T-helper 2 cell (primary cell): ENCODE results near the gene ING5.

ENCODE experiments used
- DNase-seq, 5 experiments: peaks; one replicate each; pipeline versions ENCODE4 v3.0.0 to v3.0.0-alpha.2; 2012 to 2022

Gene ING5

DNA sequence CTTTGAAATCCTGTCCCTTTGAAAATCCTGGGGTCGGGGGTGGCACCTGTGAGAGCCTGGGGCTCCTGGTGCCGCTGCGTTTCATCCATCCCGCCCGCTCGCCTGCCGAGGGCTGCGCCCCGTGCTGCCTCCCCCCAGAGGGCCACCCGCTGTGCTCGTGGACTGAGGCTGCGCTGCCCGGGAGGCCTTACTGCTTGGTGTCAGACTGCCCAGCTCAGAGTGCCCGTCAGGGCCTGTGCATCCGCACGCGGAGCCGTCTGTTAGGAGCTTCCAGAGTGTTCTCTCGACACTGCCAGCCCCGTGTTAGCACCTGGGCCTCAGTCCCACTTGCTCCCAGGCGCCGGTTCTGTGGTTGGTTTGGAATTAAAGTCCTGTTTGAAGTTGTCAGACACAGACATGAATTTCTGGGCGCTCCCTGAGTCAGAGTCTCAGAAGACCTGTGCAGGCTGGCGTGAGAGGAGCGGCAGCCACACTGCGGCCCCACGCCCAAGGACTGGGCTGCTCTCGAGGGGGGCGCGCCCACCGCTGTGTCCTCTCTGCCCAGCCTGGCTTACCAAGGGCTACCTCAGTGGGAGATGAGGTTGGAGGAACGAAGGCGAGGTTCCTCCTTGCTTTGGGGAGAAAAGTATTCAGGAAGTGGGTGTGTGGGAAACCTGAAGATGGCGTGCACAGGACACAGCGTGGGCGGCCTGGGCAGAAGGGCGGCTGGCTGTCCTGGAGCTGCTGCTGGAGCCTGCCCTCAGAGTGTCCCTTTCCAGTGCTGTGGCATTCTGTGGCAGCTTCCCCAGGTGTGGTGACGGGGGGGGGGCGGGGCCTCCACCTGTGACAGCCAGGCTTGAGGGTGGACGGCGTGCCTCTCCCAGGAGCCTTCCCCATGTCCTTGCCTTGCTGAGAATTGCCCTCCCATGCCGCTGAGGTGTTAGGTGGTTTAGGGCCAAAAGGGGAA is 29.3 kb upstream of the ING5 start:
- DNase-seq: no peak

DNA sequence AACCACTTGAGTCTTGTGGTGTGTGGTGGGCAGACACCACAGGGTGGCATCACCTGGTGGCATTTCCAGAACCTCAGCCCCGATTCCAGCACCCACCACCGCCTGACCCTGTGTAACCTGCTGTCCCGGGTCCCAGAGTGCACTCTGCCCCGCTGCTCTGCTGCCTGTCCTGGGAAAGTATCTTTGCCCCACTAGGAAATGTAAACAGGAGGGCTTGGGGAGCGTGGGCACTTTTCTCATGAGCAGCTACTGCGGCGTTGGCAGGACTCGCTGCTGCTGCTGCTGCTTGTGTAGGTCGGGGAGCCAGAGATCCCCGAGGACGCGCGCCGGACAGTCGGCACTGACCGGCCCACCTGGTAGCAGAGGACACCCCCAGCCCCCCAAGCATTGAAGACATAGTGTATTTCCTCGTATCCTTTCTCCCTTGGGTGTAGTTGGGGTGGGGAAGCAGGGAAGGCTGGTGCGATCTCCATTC is 28.6 kb upstream of the ING5 start:
- peak in 1 of 5 experiments; percentile 13 for DNase-seq

DNA sequence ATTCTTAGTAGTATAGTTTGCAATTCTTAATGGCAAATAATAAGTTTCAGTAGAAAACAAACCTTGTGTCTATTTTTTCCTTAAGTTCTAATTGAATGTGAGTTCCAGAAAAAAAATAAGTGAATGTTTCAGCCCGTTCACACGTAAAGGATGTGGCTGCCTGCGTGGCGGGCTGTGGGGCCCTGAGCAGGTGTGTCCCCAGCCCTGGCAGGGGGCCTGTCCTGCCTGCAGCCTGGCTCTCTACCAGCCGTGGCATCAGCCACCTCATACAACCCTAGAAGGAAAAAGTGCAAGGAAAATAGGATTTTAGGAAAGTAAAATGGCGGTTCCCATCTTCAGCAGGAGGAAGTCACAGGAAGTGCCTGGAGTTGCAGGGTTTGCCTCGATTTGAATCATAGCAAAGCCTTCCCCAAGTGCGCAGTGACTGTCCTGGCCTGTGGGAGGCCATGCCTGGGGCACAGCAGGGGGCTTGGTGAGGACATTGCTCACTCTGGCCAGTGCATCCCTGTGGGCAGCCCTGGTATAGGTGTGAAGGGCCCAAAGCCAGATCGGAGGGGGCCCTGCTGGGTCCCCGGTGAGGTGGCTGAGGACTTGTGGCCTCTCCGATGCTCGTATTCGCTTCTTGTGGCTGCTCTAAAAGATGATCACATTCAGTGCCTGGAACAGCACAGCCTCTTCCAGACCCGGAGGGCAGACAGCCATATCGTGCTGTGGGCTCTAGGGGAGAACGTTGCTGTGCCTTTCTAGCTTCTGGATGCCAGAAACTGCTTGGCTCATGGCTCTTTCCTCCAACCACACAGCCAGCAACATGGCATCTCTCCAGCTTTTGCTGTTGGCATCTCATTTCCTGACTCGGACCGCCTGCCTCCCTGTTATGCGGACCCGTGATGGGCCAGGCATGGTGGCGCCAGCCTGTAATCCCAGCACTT is 27.8 kb upstream of the ING5 start:
- DNase-seq: no peak

DNA sequence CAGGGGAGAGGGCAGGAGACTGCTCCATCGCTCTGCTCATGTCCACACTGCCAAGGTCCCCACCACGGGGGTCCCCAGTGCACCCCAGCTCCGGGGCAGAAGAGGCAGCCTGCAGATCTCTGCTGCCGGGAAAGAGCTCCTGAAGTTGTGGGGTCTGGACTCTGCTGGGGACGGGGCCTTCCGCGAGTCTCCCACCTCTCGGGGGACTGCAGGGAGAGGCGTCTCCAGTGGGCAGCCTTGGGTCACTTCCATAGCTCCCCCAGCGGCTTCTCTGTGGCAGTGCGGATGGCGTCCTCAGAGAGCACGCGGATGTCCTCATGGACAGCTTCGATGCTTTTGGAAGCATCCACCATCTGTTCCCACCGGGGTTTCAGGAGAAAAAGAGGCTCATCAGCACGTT is 26.0 kb upstream of the ING5 start:
- DNase-seq: no peak

DNA sequence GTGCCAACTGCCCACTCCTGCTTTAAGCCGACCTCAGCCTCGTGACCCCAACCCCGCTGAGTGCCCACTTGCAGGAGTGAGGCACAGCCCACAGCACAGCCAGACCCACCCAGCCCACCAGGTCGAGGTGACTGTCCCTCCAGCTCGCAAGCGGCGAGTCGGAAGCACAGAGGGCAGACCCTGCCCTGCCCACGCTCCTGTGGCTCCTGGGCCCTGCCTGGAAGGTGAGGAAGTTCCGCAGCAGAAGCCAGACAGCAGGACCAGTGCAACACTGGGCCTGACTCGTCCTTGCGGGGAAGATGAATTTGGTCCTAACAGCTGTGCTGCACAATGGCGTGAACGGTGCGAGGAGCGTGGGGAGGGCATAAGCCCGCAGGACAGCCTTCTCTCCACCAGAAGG is 25.2 kb upstream of the ING5 start:
- no peak for DNase-seq

DNA sequence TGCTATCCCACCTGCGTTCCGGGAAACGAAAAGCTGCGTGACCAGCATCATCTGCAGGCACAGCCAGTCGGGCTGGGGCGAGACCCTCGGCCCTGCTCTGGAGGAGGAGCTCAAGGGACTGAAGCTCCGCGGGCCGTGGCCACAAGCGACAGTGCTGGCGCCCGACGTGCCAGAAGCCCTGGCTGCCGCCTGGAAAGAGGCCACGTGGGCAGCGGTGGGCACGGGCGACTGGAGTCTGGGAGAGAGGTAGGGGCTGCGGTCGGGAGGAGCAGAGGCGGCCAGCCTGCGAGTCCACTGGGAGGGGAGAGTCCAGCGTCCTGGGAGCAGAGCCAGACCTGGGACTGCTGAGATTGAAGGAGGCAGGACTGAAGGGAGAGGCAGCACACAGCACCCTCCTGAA is 24.4 kb upstream of the ING5 start:
- no peak for DNase-seq

DNA sequence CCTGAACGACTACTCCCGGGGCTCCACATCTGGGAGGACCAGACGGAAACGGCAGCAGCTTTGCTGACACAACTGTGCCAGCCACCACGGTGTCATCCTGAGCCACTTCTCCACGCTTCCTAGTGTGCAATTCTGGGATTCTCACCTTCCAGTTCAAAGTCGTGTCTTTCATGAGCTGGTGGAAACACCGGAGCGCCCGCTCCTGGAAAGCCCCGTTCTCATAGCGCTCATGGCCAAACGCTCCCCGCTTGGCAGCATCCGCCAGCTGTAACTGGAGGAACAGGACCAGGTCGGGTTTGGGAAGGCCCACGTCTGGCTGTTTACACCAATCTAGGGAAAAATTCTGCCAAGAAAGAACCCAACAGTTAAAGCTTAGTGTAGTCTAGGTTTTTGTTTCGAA is 23.5 kb upstream of the ING5 start:
- DNase-seq: no peak

DNA sequence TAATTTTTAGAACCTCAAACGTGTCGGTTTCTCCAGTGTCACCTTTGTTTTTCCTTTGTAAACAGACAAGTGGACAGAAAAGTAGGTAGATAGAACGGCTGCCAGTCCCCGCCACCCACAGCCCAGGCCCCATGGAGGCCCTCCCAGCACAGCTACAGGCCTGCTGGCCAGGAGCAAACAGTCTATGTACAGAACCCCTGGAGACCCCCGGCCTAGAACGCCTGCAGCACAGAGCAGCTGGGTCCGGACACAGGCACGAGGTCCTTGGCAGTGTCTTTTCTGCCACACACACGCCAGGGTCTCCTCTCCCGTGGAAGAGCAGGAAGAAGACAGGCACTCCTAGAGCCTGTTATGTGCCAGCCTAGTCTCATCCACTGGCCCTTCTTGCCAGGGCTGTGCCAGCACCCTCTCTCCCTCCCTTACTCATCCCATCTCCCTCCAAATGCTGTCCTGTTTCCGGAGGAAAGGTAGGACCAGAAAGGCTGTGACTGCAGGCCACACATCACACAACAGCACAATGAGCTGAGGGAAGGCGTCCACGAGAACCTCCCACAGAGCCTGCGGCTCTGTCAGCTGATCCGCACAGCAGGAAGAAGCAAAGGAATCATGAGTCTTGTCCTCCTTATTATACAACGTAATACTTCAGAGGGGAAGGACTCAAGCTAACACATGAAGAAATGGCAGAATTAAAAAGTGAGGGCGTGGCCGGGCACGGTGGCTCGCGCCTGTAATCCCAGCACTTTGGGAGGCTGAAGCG is 22.9 kb upstream of the ING5 start:
- no peak for DNase-seq

DNA sequence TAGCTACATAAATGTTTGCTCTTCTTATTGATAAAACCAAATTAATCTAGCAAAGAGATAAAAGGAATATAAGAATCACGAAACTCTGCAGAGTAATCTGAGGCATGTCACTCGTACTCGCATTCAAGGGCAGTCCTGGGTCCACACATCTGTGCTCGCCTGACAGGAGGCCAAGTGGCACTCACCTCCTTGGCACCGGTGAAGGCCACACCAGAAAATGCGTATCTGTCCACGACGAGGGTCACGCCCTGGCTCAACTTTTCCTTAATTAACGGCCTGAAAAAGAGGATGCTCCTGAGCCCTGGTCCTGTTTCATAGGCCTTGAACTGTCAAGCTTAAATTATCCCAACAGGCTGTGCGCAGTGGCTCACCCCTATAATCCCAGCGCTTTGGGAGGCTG is 21.8 kb upstream of the ING5 start:
- DNase-seq: no peak

DNA sequence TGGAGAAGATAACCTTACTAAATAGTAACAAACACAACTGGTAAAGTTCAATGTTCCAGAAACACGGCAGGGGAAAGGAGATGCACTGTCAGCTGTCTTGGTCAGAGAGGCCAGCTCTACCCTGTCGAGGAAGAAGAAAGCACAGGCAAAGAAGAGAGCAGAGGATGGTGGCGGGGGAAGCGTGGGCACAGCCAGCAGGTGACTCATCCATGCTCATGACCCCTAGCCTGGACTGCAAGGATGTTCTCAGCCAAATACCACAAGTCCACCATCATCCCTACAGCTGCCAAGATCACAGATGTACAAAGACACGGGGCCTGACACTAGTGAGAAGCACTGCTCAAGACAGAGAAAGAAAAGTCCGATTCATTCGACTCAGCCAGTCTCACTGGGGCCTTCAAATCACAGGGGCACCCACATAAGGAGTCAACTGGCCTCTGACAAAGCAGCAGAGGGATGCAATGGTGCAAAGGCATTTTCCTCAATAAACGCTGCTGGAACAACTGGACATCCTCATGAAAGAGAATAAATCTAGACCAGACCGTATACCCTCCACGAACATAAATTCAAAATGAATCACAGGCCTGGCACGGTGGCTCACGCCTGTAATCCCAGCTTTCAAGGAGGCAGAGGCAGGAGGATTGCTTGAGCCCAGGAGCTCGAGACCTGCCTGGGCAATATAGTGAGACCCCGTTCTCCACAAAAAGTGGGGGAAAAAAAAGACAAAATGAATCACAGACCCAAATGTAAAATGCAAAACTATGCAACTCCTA is 20.8 kb upstream of the ING5 start:
- no peak for DNase-seq

DNA sequence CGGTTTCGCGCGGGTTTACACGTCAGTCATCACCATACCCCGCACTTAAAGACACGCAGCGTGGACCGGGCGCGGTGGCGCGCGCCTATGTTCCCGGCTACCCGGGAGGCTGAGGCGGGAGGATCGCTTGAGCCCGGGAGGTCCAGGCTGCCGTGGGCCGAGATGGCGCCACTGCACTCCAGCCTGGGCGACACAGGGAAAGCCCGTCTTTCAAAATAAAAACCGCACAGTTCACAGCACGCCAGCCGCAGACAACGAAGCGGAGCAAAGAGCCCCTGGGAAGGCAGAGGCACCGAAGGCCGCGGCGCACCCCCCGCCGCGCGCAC is 15.6 kb upstream of the ING5 start:
- DNase-seq: no peak

DNA sequence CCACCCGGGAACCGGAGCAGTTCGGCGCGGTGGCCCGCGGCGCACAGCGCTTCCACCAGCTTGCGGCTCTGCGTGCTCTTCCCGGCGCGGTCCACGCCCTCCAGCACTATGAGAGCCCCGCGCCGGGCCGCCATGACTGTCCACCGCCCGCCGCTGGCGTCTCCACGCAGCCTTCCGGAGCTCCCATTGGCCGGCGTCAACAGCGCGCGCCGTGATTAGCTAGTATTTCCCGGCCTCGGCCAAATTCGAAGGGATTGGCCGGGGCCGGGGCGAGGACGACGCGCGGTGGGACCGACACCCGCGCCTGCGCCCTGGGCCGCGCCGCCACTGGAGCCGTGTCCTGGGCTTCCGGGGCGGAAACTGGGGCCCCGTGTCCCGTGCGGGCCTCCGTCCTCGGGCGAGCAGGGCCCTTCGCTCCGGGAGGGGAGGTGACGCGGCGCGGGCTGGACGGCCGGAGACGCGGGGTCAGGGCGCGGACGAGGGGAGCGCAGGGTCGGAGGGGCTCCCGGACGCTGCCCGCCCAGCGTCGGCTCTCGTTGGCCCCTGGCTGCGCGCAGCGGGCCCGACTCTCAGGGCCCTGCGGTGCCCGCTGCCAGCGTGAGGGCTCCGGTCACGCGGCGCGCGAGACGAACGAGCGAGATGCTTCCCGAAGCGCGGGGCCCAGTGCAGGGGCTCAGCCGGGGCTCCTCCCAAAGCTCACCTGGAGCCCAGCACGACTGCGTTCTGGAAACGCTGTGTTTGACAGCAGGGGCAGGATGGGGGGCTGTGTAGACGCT is 15.0 kb upstream of the ING5 start, which contains the start of gene DTYMK:
TSS of gene DTYMK (minus strand) at position 166 of the 776 bp plus-strand sequence. CDS start at position 134, 32 bp downstream.
- DNase-seq: peak; percentile 92 to 98 (median 93)

DNA sequence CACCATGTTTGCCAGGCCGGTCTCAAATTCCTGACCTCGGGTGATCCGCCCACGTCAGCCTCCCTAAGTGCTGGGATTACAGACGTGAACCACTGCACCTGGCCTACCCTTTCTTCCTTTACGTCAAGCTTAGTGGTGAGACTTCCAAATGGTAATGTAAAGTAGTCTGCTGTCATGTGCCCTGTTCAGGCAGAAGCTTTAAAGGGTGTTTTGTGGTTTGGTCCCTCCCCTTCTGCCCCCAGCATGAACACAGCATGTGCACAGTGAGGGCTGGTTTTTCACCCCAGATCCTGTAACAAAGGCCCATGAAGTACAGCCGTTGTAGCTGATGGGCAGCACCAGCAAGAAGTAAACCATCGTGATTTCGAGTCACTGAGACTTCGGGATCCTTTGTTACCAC is 12.5 kb upstream of the ING5 start:
- DNase-seq: peak in 1 of 5 experiments; percentile 57

DNA sequence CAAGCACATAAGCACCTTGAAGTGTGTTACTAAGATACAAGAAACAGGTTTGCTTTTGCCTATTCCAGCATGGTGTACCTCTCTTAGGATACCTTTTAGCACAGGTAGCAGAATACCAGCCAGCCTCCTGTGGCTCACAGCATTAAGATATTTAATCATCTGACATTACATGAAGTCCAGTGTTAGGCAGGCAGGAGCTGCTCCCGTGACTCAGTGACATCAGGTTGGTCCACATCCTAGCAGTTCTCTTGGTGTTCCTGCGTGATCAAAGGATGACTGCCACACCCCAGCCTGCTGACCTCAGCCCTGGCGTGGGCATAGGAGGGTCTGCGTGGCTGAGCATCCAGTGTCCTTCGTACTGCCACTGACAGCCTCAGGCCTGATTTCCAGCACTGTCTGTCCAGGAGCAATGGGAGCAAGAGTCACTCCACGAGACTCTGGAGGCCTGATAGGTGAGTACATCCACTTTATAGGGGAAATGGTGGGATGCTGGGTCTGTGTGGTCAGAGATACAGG is 11.6 kb upstream of the ING5 start:
- DNase-seq: no peak

DNA sequence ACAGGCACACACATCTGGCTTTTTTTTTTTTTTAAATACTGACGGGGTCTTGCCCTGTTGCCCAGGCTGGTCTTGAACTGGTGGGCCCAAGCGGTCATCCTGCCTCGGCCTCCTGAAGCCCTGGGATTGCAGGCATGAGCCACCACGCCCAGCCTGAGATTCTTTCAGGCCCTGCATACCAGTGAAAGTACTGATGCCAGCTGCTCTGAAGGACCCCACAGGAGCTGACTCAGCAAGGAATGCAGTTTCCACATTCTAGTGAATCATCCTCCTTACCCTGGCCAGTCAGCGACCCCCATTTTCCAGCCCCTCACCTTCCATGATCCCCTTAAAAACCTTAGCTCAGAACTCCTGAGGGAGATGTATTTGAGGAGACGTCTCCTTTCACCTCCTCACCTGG is 9.4 kb upstream of the ING5 start:
- no peak for DNase-seq

DNA sequence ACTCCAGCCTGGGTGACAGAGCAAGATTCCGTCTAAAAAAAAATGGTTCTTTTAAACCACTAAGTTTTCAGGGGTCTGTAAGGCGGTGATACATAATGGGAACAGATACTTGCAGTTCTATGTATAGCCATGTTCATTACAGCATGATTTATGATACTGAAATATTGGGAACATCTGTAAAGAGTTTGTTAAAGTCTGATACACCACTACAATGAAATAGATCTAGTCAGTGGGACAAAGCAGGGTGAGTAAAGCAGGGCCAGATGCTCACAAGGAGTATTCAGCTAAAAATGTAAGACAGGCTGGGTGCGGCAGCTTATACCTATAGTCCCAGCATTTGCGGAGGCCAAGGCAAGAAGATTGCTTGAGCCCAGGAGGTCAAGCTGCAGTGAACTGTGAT is 6.2 kb upstream of the ING5 start:
- no peak for DNase-seq

DNA sequence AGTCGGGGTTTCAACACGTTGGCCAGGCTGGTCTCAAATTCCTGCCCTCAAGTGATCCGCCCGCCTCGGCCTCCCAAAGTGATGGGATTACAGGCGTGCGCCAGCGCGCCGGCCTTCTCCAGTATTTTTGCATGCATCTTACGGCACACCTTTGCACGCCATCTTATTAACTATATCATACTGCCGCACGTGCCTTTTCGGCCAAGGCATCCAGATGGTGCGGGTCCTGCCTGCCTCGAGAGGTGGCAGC is 765 bp upstream of the ING5 start:
- DNase-seq: peak in 1 of 5 experiments; percentile 64

DNA sequence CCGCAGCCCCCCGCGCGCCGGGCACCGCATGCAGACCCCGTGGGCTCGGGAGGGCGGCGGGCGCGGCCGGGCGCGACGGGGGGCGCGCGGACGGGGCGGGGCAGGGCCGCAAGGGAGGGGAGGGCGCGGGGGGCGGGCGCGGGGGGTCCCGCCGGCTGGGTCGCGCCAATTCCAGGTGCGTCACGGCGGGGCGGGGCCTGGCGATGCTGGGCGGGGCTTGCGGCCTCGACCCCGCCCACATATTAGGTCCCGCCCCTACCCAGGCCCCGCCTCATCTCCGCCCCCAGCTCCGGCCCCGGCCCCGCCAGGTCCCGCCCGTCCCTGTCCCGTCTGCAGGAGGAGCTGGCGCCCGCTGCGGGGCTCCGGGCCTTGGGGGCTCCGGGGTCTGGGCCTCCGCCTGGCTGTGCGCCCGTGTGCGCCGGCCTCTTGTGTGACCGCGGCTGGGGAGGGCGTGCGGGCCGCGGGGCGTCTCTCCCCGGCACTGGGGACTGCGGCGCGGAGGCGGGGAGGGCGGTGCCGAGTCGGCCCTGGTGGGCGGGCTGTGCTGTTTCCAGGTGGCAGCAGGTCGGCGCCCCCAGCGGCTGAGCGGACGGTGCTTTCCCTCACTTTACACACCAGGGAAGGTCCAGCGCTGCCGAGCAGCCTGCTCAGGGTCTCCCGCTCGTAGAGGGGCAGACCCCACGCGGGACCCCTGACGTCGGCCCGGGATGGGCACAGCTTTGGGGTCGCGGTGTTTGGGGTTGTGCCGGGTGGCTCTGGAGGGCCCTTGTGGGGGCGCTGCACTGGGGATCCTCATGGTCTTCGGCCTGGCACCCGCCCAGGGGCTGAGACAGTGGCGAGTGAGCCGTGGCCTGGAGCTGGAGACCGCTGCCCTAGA is 554 bp downstream of the ING5 start:
- DNase-seq: peak; percentile 78 to 90 (median 86)

DNA sequence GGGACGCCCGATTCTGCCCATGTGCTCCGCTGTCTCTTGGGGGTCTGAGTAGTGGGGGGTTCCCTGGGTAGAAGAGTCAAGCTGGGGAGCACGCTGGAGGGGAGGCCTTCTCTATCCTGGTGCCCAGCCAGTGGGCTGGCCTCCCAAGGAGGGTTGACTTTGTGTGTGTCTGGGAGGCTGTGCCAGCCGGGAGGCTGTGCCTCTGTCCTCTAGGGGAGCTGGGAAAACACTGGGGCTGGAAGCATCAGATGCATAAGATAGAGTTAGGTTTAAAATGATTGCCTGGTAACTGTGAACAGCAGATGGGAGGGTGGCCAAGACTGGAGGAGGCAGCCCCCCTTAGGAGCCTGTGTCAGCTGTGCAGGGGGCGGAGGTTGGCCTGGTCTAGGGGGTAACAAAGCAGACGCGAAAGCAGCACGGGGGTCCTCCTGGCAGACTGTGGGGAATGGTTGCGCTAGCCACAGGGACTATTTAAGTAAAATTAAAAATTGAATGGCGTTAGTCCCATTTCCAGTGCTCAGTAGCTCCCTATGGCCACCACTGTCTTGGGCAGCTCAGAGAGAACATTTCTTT is 1.3 kb downstream of the ING5 start:
- no peak for DNase-seq

DNA sequence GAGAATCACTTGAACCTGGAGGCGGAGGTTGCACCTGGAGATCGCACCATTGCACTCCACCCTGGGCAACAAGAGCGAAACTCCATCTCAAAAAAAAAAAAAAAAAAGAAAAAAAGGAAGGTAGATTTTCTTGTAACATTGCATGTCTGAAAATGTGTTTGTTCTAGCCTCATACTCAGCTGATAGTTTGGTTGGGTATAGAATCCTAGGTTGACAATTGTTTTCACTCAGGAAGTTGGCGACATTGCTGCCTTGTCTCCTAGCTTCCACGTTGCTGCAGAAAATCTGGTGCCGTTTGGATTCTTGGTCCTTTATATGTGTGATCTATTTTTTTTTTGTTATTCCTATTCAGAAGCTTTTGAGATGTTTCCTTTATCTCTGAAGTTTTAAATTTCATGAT is 4.7 kb downstream of the ING5 start:
- no peak for DNase-seq
